HEK293T (cell line): ENCODE measurements around the gene LRRFIP1.

Experiments used
- CTCF ChIA-PET: fragments of 350-600 bp; formaldehyde crosslinking; extraction: SDS; loops from one replicate; lab custom pipeline; 2021; ENCODE audit warnings: antibody characterized with exemption, inconsistent platforms; lab: Yijun Ruan, JAX
- POLR2A ChIA-PET: fragments of 350-600 bp; formaldehyde crosslinking; extraction: SDS; loops from one replicate; lab custom pipeline; 2020; ENCODE audit warnings: antibody characterized with exemption, inconsistent platforms; lab: Yijun Ruan, JAX
- DNase-seq: peaks from one replicate; pipeline ENCODE4 v3.0.0; 2012; ENCODE audit warnings: mixed read lengths; ENCODE audit errors: extremely low spot score
- ARNT ChIP-seq: fragments of 450-650 bp; IDR thresholded peaks from 2 replicates; pipeline ENCODE4 v1.6.1; 2017; ENCODE audit warnings: mild to moderate bottlenecking
- BHLHE40 ChIP-seq: fragments of 450-650 bp; IDR thresholded peaks from 2 replicates; pipeline ENCODE4 v1.6.1; 2016; ENCODE audit warnings: mild to moderate bottlenecking, moderate library complexity, borderline replicate concordance
- CTBP1 ChIP-seq: fragments of 450-650 bp; IDR thresholded peaks from 2 replicates; pipeline ENCODE4 v1.6.1; 2016; ENCODE audit warnings: borderline replicate concordance
- ELF4 ChIP-seq: fragments of 450-650 bp; IDR thresholded peaks from 2 replicates; pipeline ENCODE4 v1.6.1; 2017; ENCODE audit warnings: antibody characterized with exemption
- FOXA1 ChIP-seq: fragments of 450-650 bp; IDR thresholded peaks from 2 replicates; pipeline ENCODE4 v1.6.1; 2016; ENCODE audit warnings: mild to moderate bottlenecking
- FOXK2 ChIP-seq: fragments of 450-650 bp; IDR thresholded peaks from 2 replicates; pipeline ENCODE4 v1.6.1; 2016; ENCODE audit warnings: mild to moderate bottlenecking
- FOXM1 ChIP-seq: fragments of 450-650 bp; IDR thresholded peaks from 2 replicates; pipeline ENCODE4 v1.6.1; 2017; ENCODE audit warnings: mild to moderate bottlenecking, borderline replicate concordance
- HDGF ChIP-seq: fragments of 450-650 bp; IDR thresholded peaks from 2 replicates; pipeline ENCODE4 v1.6.1; 2017; ENCODE audit warnings: antibody characterized with exemption, borderline replicate concordance
- L3MBTL2 ChIP-seq: fragments of 450-650 bp; conservative IDR thresholded peaks from 2 replicates; pipeline ENCODE4 v1.6.1; 2016; ENCODE audit warnings: mild to moderate bottlenecking
- LEF1 ChIP-seq: fragments of 450-650 bp; IDR thresholded peaks from 2 replicates; pipeline ENCODE4 v1.6.1; 2017; ENCODE audit warnings: mild to moderate bottlenecking, borderline replicate concordance
- NFRKB ChIP-seq: fragments of 450-650 bp; IDR thresholded peaks from 2 replicates; pipeline ENCODE4 v1.6.1; 2016; ENCODE audit warnings: mild to moderate bottlenecking, moderate library complexity
- PKNOX1 ChIP-seq: fragments of 450-650 bp; IDR thresholded peaks from 2 replicates; pipeline ENCODE4 v1.6.1; 2016
- SP1 ChIP-seq: fragments of 450-650 bp; IDR thresholded peaks from 2 replicates; pipeline ENCODE4 v1.6.1; 2017
- SUZ12 ChIP-seq: fragments of 450-650 bp; IDR thresholded peaks from 2 replicates; pipeline ENCODE4 v1.6.1; 2016; ENCODE audit warnings: mild to moderate bottlenecking
- TARDBP ChIP-seq: fragments of 450-650 bp; IDR thresholded peaks from 2 replicates; pipeline ENCODE4 v1.6.1; 2016
- ZNF384 ChIP-seq: fragments of 450-650 bp; IDR thresholded peaks from 2 replicates; pipeline ENCODE4 v1.6.1; 2016

Gene LRRFIP1

GRCh38 chr2:237695201-237695780 is 67.9 kb downstream of the LRRFIP1 start:
- ChIA-PET POLR2A (no interaction called here), CTCF (interaction anchor here (0.7 to 1.7 kb wide), 2 partner anchors 11 to 50 kb away, joined by 3 to 5 read pairs; no protein-coding TSS in a partner anchor)
- DNase-seq, result no peak
- TF ChIP-seq TARDBP (no peak), L3MBTL2 (peak; percentile 29; the same call in 1 of the 2 replicates), PKNOX1 (peak; percentile 15; the same call in 1 of the 2 replicates), HDGF (no peak), ZNF384 (peak; percentile 55; the same call in 1 of the 2 replicates), NFRKB (no peak), BHLHE40 (no peak), FOXA1 (no peak), SUZ12 (no peak), CTBP1 (no peak), ELF4 (no peak), ARNT (no peak)

DNA sequence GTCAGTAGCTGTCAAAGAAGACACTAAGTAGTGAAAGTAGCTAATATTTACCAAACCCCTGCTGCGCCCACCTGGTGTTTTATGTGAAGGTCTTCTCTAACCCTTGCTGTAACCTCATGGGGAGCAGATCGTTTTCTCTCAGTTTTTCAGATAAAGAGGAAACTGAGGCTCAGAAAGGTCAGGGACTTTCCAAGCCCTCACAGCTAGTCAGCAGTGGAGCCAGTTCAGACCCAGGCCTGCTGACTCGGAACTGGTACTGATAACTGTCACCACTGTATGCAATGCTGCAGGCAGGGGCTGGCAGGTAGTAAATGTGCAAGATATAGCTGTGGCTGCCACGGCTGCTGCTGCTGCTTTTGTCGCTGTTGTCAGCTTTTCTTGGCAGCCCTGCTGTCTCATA is 69.1 kb downstream of the LRRFIP1 start:
- peak; percentile 42; the same call in 1 of the 2 replicates for TF ChIP-seq CTBP1
- TF ChIP-seq FOXM1, result no peak
- ChIA-PET CTCF (interaction anchor here (1.7 kb wide), 1 partner anchor 49 kb away, joined by 5 read pairs; no protein-coding TSS in a partner anchor), POLR2A (no interaction called here)
- DNase-seq, result no peak

- TF ChIP-seq CTBP1 (no peak), NFRKB (no peak), SUZ12 (no peak), L3MBTL2 (no peak), BHLHE40 (no peak), SP1 (no peak), FOXK2 (no peak), ARNT (no peak), LEF1 (no peak), ZNF384 (no peak), FOXA1 (no peak), TARDBP (no peak), ELF4 (no peak), FOXM1 (no peak)
- DNase-seq, result no peak
- ChIA-PET CTCF (interaction anchor here (0.6 to 1.0 kb wide), 3 partner anchors 11 to 743 kb away, joined by 3 to 5 read pairs (median 4); no protein-coding TSS in a partner anchor), POLR2A (interaction anchor here (1.2 to 1.3 kb wide), 2 partner anchors 11 to 23 kb away, joined by 4 read pairs; no protein-coding TSS in a partner anchor)
Observed at GRCh38 chr2:237697586-237698357, 70.4 kb downstream of the LRRFIP1 start.

- no peak for TF ChIP-seq L3MBTL2
- TF ChIP-seq SUZ12, result no peak
- TF ChIP-seq SP1, result no peak
- TF ChIP-seq ELF4, result no peak
- TF ChIP-seq PKNOX1, result no peak
- ChIA-PET CTCF (interaction anchor here (1.0 kb wide), 1 partner anchor 12 kb away, joined by 4 read pairs; no protein-coding TSS in a partner anchor), POLR2A (interaction anchor here (1.2 to 1.3 kb wide), 2 partner anchors 12 to 23 kb away, joined by 4 read pairs; no protein-coding TSS in a partner anchor)
- no peak for DNase-seq
Observed at GRCh38 chr2:237698358-237698694, 70.9 kb downstream of the LRRFIP1 start.

DNA sequence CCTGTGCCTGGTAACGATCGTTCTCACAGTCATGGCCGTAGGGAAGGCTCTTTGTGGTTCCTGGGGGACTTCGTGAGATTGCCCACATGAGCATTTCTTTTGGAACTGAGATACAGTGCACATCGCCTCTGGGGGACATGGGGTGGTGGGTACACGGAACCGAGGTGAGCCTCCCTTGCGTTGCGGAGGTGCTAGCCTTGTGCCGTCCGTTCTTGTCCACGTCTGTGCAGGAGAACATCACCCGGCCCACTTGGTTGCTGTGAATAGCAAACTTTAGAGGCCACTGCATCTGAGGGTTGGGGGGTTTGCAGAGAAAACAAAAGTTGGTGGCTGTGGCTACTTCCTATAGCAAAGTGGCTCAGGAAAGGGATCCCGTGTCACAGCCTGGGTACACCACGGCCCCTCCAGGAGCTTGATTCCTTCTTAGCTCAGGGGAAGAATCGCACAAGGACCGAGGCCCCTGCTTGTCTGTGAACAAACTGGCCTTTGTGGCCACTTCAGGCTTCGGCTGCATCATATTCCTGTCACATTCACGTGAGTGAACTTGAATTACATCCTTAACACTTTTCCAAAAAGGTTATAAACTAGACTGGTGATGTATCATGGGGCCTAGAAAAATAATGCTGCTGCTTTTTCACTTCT is 72.6 kb downstream of the LRRFIP1 start:
- TF ChIP-seq CTBP1, result no peak
- TF ChIP-seq PKNOX1, result peak; percentile 64; the same call in 1 of the 2 replicates
- DNase-seq, result no peak
- POLR2A ChIA-PET, result interaction anchor here (1.2 to 1.5 kb wide), 3 partner anchors 9 to 15 kb away, joined by 3 to 6 read pairs (median 3); no protein-coding TSS in a partner anchor
- CTCF ChIA-PET, result interaction anchor here (1.3 kb wide), 1 partner anchor 13 kb away, joined by 4 read pairs; no protein-coding TSS in a partner anchor
